Left ventricle myocardium inferior (tissue), 1 donor: ENCODE measurements around the gene TMEM35A. TPM values are rescaled to one million over a fixed set of nuclear protein-coding genes. Genes with fewer than 3 reads are reported as not detected.
A peak's percentile ranks its signal among the peaks of the same experiment; 100 is the strongest.

Experiments
- DNase-seq: peaks from one replicate; pipeline ENCODE4 v3.0.0-alpha.2; 2020
- H3K27ac ChIP-seq: fragments of 200-600 bp; replicated peaks from 2 replicates; pipeline ENCODE4 v1.8.0; 2021
- H3K27me3 ChIP-seq: fragments of 200-600 bp; 2 replicates; pipeline ENCODE4 v1.8.0; 2021; ENCODE audit warnings: low read depth
- H3K36me3 ChIP-seq: fragments of 200-600 bp; 2 replicates; pipeline ENCODE4 v1.8.0; 2021
- H3K4me1 ChIP-seq: fragments of 200-600 bp; 2 replicates; pipeline ENCODE4 v1.8.0; 2021
- H3K4me3 ChIP-seq: fragments of 200-600 bp; 2 replicates; pipeline ENCODE4 v1.8.0; 2021; ENCODE audit warnings: mild to moderate bottlenecking, moderate library complexity
- H3K9me3 ChIP-seq: fragments of 200-600 bp; replicated peaks from 2 replicates; pipeline ENCODE4 v1.8.0; 2021
- intact Hi-C: fragments of 100-400 bp; cut with micrococcal nuclease; formaldehyde crosslinking; loops from one replicate; pipeline ENCODE4 v1.11.0; 2022
- long read RNA-seq: library from polyadenylated mRNA; unstranded; transcript quantifications from one replicate; pipeline ENCODE4 v2.0.0, GENCODE V29; 2021
- total RNA-seq: library from RNA; stranded (reverse); fragmentation: NEBNext Ultra II Directional; extraction: Animal tissue kit (Norgen Biotek cat#: 25700); gene quantifications from one replicate; pipeline ENCODE4 v1.2.1, GENCODE V29; 2021
- TF ChIP-seq, protein P1 (sequence below): fragments of 200-600 bp; IDR thresholded peaks from 2 replicates; pipeline ENCODE4 v1.8.0; 2021; ENCODE audit warnings: antibody characterized with exemption, mild to moderate bottlenecking, borderline replicate concordance
- donor health status: DM: no; HTN: yes; CAD: no; lungs with severe emphysema.

Gene TMEM35A, protein sequence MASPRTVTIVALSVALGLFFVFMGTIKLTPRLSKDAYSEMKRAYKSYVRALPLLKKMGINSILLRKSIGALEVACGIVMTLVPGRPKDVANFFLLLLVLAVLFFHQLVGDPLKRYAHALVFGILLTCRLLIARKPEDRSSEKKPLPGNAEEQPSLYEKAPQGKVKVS
- not detected for total RNA-seq
- long read RNA-seq, partial matches to known transcripts: 0 of 1 reads
- long read RNA-seq, other reads (novel, unspliced or antisense): 0 of 1 reads

DNA sequence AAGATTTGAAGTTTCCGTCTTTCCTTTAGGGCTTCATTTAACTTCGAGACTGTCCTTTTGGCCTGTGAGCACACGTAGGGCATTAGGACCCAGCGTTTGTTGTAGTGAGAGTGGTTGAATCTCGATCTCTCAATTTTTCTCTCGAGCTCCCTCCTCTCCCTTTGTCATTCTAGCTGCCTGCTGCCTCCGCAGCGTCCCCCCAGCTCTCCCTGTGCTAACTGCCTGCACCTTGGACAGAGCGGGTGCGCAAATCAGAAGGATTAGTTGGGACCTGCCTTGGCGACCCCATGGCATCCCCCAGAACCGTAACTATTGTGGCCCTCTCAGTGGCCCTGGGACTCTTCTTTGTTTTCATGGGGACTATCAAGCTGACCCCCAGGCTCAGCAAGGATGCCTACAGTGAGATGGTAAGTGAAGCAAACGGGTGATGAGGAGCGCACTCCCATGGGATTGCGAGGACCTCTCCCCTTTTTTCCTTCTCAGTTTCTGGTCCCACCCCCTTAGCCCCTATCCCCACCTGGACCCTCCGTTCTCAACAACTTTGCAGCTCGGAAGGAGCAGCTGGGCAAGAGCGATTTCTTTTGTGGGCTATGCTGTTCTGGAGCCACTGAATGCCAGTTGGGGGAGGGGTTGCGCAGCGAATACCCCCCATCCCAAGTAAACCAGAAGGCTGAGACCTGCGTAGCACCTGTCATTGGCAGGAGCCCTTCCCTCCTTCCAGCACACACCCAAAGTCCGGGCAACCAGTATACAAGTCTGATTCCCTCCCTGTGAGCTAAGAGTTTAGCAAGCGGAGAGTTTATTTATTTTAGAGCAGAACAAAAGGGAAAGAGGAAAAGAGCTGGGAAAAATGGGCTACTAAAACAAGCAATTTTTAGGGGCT lies at the start of gene TMEM35A:
TSS of gene TMEM35A (plus strand) at position 164 of the 883 bp plus-strand sequence. CDS start at position 288, 124 bp downstream.
- Histone ChIP-seq H3K27ac (no peak within 1 kb of the TSS), H3K4me3 (peak within 1 kb of the TSS; percentile 52), H3K9me3 (no peaks in the 10 kb centered on the region), H3K36me3 (no peaks in the 10 kb centered on the region), H3K27me3 (no peaks in the 10 kb centered on the region), H3K4me1 (no peaks in the 10 kb centered on the region)
- TF ChIP-seq, protein P1, sequence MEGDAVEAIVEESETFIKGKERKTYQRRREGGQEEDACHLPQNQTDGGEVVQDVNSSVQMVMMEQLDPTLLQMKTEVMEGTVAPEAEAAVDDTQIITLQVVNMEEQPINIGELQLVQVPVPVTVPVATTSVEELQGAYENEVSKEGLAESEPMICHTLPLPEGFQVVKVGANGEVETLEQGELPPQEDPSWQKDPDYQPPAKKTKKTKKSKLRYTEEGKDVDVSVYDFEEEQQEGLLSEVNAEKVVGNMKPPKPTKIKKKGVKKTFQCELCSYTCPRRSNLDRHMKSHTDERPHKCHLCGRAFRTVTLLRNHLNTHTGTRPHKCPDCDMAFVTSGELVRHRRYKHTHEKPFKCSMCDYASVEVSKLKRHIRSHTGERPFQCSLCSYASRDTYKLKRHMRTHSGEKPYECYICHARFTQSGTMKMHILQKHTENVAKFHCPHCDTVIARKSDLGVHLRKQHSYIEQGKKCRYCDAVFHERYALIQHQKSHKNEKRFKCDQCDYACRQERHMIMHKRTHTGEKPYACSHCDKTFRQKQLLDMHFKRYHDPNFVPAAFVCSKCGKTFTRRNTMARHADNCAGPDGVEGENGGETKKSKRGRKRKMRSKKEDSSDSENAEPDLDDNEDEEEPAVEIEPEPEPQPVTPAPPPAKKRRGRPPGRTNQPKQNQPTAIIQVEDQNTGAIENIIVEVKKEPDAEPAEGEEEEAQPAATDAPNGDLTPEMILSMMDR: no peak
- DNase-seq: no peak
- intact Hi-C loops: no loop called here

DNA sequence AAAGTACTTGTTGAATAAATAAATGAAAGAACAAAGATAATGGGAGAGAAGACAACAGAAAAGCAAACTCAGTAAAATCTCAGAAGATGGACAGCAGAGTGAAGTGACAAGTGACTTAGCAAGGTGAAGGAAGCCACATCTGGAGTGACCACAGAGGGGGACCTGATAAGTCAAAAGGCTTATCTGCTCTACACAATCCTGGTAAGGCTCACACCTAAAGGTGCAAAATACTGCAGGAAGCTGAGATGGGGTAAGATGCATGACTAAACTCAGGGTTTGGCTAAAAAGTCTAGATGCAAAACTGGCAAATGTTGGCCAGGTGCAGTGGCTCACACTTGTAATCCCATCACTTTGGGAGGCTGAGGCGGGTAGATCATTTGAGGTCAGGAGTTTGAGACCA lies 49.0 kb upstream of the TMEM35A start:
- Histone ChIP-seq H3K4me1 (no peaks in the 10 kb centered on the region), H3K27me3 (no peaks in the 10 kb centered on the region), H3K27ac (no peak overlapping the region), H3K36me3 (peaks cover 35% of the 10 kb centered on the region), H3K9me3 (no peaks in the 10 kb centered on the region), H3K4me3 (no peak overlapping the region)
- DNase-seq: no peak
- intact Hi-C loops: no loop called here
- TF ChIP-seq, protein P1: no peak

DNA sequence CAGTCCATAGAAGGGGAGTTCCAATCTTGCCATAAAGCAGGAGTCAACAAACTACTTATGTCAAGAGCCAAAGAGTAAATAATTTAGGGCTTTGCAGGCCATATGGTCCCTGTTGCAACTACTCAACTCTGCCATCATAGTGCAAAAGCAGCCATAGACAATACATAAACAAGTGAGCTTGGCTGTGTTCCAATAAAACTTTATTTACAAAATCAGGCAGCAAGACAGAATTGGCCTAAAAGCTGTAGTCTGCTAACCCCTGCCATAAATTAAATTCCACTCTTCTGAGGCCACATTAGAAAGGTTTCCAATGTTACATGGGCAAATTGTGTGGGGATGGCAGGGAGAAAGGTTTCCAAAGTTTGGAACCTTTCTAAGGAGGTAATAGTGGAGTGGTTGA lies 41.4 kb upstream of the TMEM35A start:
- Histone ChIP-seq H3K36me3 (peaks cover 40% of the 10 kb centered on the region), H3K4me1 (no peaks in the 10 kb centered on the region), H3K4me3 (no peak overlapping the region), H3K27me3 (no peaks in the 10 kb centered on the region), H3K27ac (no peak overlapping the region), H3K9me3 (no peaks in the 10 kb centered on the region)
- TF ChIP-seq, protein P1: no peak
- no peak for DNase-seq
- intact Hi-C loops: no loop called here

DNA sequence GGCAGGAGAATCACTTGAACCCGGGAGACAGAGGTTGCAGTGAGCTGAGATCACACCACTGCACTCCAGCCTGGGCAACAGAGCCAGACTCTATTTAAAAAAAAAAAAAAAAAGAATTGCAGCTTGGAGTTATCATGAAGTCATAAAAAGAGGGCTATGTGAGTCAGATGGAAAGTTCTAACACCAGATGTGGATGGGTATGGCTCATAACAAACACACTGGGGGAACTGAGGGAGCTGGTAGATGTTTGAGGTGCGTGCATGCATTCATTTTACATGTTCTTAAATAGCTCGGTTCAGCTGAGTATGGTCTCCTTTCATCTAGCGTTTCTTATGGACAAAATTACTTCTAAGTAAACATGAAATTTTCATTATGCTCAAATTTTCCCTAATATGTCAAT lies 38.5 kb upstream of the TMEM35A start:
- Histone ChIP-seq H3K4me1 (no peaks in the 10 kb centered on the region), H3K27ac (no peak overlapping the region), H3K9me3 (no peaks in the 10 kb centered on the region), H3K4me3 (no peak overlapping the region), H3K36me3 (peaks cover 25% of the 10 kb centered on the region), H3K27me3 (no peaks in the 10 kb centered on the region)
- DNase-seq: no peak
- TF ChIP-seq, protein P1: no peak
- intact Hi-C loops: no loop called here

DNA sequence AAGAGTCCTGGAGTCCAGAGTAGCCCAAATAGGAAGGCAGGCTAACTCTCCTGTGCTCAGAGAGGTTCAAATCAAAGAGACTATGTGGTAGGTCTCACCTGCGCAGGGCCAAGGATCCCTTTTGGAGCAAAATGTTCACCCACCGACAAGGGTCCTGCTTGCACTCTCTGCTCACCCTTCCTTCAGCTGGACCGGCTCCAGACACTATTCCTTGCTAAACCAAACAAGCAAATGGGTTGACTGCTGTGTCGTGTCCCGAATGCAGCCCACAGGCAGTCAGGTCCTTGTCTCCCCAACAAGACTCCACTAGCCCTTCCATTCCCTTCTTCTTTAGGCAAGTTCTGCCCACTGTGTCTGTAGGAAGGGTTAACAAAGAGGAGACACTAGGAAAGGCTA lies 27.5 kb upstream of the TMEM35A start:
- no peaks in the 10 kb centered on the region for H3K9me3 ChIP-seq
- intact Hi-C loops: no loop called here
- H3K4me1 ChIP-seq: peaks cover 7% of the 10 kb centered on the region
- H3K36me3 ChIP-seq: no peaks in the 10 kb centered on the region
- DNase-seq: no peak
- TF ChIP-seq, protein P1: no peak
- H3K4me3 ChIP-seq: peak overlapping the region; percentile 76
- H3K27ac ChIP-seq: peak overlapping the region; percentile 92
- no peaks in the 10 kb centered on the region for H3K27me3 ChIP-seq
